Right atrium auricular region (tissue), 2 donors: Measurements from ENCODE around the gene HHIP. TPM values are rescaled to one million over a fixed set of nuclear protein-coding genes. Genes with fewer than 3 reads are reported as not detected.

Source experiments
- DNase-seq: peaks from one replicate; pipeline ENCODE4 v3.0.0-alpha.2; 2019; ENCODE audit warnings: low spot score
- H3K27ac ChIP-seq, 2 donors: fragments of 200-600 bp; sonication (generic); 1 replicate in 1 of 2; 2 replicates in 1 of 2; pipeline ENCODE4 v1.5.1; 2016 to 2019
- H3K27me3 ChIP-seq, 2 donors: fragments of 200-600 bp; sonication (generic); one replicate each; pipeline versions ENCODE4 v1.5.1 to v1.6.0; 2017 to 2019
- H3K36me3 ChIP-seq: fragments of 200-600 bp; sonication (generic); one replicate; pipeline ENCODE4 v1.5.1; 2016
- H3K4me1 ChIP-seq, 2 donors: fragments of 200-600 bp; sonication (generic); one replicate each; pipeline versions ENCODE4 v1.5.1 to v1.6.0; 2017 to 2019
- H3K4me3 ChIP-seq, 2 donors: fragments of 200-600 bp; sonication (generic); 1 replicate in 1 of 2; 2 replicates in 1 of 2; pipeline ENCODE4 v1.5.1; 2017 to 2019; ENCODE audit warnings: mild to moderate bottlenecking in 1 of 2, moderate library complexity in 1 of 2
- H3K9me3 ChIP-seq, 2 donors: fragments of 200-600 bp; sonication (generic); one replicate each; pipeline ENCODE4 v1.5.1; 2019
- CTCF ChIP-seq, 2 donors: fragments of 200-600 bp; sonication (generic); IDR thresholded peaks; one replicate each; pipeline ENCODE4 v1.5.1; 2019; ENCODE audit warnings: antibody characterized with exemption in 2 of 2
- total RNA-seq, 2 donors: library from RNA; depleted of rRNA; stranded (reverse); fragments of >200 nt; gene quantifications; one replicate each; pipeline ENCODE4 v1.1.0, GENCODE V29; 2016

HHIP gene
- total RNA-seq, 2 donors from 2014 or later = 0.31 to 14.5 TPM

GRCh38 chr4:144686921-144687320 is 41.0 kb downstream of the HHIP start:
- Histone ChIP-seq H3K9me3 (no peaks in the 10 kb centered on the region), H3K4me3 (no peak overlapping the region), H3K4me1 (no peaks in the 10 kb centered on the region), H3K36me3 (no peaks in the 10 kb centered on the region), H3K27me3 (no peaks in the 10 kb centered on the region), H3K27ac (no peak overlapping the region)
- TF ChIP-seq CTCF (IDR thresholded peaks at IDR 0.05) = no peak
- no peak for DNase-seq

GRCh38 chr4:144687466-144687865 is 41.5 kb downstream of the HHIP start:
- no peaks in the 10 kb centered on the region for H3K4me1 ChIP-seq
- H3K36me3 ChIP-seq = no peaks in the 10 kb centered on the region
- no peak overlapping the region for H3K27ac ChIP-seq
- H3K27me3 ChIP-seq = no peaks in the 10 kb centered on the region
- no peak overlapping the region for H3K4me3 ChIP-seq
- no peak for TF ChIP-seq CTCF (IDR thresholded peaks at IDR 0.05)
- no peak for DNase-seq
- no peaks in the 10 kb centered on the region for H3K9me3 ChIP-seq

- no peak overlapping the region for H3K4me3 ChIP-seq
- TF ChIP-seq CTCF (IDR thresholded peaks at IDR 0.05) = no peak
Measured at GRCh38 chr4:144688035-144688569, 42.1 kb downstream of the HHIP start.

GRCh38 chr4:144689125-144689524 is 43.2 kb downstream of the HHIP start:
- TF ChIP-seq CTCF (IDR thresholded peaks at IDR 0.05) = no peak
- Histone ChIP-seq H3K36me3 (no peaks in the 10 kb centered on the region), H3K27ac (no peak overlapping the region), H3K4me3 (no peak overlapping the region), H3K9me3 (no peaks in the 10 kb centered on the region), H3K4me1 (no peaks in the 10 kb centered on the region), H3K27me3 (no peaks in the 10 kb centered on the region)
- DNase-seq = no peak

More at GRCh38 chr4:144688035-144688569, 42.1 kb downstream of the HHIP start:
- no peaks in the 10 kb centered on the region for H3K36me3 ChIP-seq
- no peaks in the 10 kb centered on the region for H3K9me3 ChIP-seq
- no peaks in the 10 kb centered on the region for H3K4me1 ChIP-seq
- DNase-seq = no peak
- no peaks in the 10 kb centered on the region for H3K27me3 ChIP-seq
- no peak overlapping the region for H3K27ac ChIP-seq

- Histone ChIP-seq H3K36me3 (no peaks in the 10 kb centered on the region), H3K9me3 (no peaks in the 10 kb centered on the region), H3K4me3 (no peak overlapping the region), H3K27ac (no peak overlapping the region), H3K4me1 (no peaks in the 10 kb centered on the region), H3K27me3 (no peaks in the 10 kb centered on the region)
- DNase-seq = no peak
- no peak for TF ChIP-seq CTCF (IDR thresholded peaks at IDR 0.05)
Measured at GRCh38 chr4:144695721-144696120, 49.8 kb downstream of the HHIP start.

- no peaks in the 10 kb centered on the region for H3K9me3 ChIP-seq
- TF ChIP-seq CTCF (IDR thresholded peaks at IDR 0.05) = no peak
Measured at GRCh38 chr4:144696376-144696775, 50.4 kb downstream of the HHIP start.

More at GRCh38 chr4:144696376-144696775, 50.4 kb downstream of the HHIP start:
- no peaks in the 10 kb centered on the region for H3K4me1 ChIP-seq
- no peaks in the 10 kb centered on the region for H3K36me3 ChIP-seq
- no peaks in the 10 kb centered on the region for H3K27me3 ChIP-seq
- no peak for DNase-seq
- H3K4me3 ChIP-seq = no peak overlapping the region
- no peak overlapping the region for H3K27ac ChIP-seq
